ENCODE data around the gene ARID4B. TPM values are rescaled to one million over a fixed set of nuclear protein-coding genes. Genes with fewer than 3 reads are reported as not detected.

ARID4B gene
- total RNA-seq, 2 experiments from 2014 or later, result 38.8 to 41.9 TPM

DNA sequence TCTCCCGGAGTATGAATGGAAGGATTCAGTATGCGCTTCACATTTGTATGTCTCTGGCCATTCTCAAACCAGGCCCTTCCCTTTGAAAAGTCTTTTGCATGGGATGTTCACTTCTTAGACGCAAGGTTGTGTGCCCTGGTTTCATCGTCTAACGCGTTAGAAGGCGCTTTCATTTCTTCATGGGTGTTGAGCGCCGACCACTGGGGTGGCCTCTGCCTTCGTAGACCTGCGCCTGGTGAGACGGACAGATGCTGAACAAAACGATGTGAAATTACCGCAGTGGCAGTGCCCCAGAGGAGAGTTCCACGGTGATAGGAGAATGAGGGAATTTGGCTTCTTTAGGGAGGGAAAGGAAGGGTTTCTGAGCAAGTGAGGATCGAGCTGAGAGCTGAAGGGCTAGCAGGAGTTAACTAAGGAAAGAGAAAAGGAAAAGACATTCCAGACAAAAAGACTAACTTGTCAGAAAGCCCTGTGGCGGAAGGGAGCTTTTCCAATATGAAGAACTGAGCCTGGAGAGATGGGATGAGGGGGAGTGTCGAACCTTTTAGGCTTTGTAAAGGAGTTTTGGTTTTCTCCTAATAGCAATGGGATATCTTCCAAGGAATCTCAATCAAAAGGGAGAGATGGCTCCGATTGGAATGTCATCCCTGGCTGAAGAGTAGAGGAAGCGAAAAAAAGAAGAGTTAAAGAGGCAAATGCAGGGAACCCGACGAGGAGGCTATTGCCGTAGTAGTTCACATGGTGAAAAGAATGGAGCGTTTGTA lies 1.3 kb upstream of the ARID4B start:
- Mint-ChIP-seq H3K9me3 (no peaks in the 10 kb centered on the region), H3K27me3 (no peaks in the 10 kb centered on the region), H3K4me3 (no peak overlapping the region), H3K4me1 (ENCODE audit: low read depth) (peaks cover 45% of the 10 kb centered on the region), H3K27ac (no peak overlapping the region), H3K36me3 (ENCODE audit: low read depth) (peaks cover 20% of the 10 kb centered on the region)
- ChIA-PET POLR2A (interaction anchor here (0.6 to 2.8 kb wide), 5 partner anchors 13 to 471 kb away, joined by 3 to 15 read pairs (median 3); no protein-coding TSS in a partner anchor), CTCF (interaction anchor here (0.7 to 3.1 kb wide), 11 partner anchors 15 to 90 kb away, joined by 3 to 18 read pairs (median 4); no protein-coding TSS in a partner anchor)
- DNase-seq (peak; percentile 72), ATAC-seq (peak; percentile 11)
- no peak for TF ChIP-seq CTCF (IDR thresholded peaks at IDR 0.05)
- intact Hi-C loops (cut with micrococcal nuclease), result loop anchor here (2.0 to 5.0 kb wide), 4 partner anchors 37 to 201 kb away; partner anchors contain the start of gene TOMM20

DNA sequence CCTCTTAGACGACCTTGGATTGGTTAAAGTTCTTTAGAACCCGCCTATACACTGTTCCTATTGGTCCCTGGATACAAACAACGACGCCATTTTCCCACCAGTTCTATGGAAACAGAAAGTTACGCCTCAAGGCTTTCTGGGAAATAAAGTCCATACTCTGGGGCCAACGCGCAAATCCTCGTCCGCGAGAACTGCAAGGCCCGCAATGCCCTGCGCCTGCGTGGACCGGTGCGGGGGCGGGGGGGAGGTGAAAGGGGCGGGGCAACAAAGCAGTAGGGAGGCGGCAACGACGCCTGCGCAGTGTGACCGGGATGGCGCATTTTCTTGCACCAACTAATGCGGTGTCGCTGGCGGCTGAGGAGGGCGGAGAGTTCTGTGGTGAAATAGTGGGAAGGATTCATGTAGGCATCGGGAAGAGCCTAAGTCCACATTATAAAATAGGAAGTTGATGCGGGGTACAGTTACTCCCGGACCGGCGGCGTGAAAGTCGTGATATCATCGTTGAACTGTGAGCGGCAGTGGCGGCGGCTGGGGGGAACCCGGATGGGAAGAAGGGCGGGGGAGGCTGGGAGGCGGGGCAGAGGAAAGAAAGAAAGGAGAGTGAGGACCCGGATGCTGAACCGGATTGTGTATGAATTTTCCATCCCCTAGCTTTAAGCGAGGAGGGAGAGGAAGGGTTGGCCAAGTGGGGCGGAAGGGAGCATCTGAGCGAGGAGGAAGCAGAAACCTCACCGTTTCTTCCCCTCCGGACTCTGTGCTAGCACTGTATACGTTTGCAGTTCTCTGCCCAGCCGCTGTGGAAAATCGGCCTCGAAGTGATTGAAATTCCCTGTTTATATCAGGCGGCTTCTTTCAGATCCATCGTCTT lies 526 bp upstream of the ARID4B start, which contains the start of gene GGPS1:
GGPS1 (plus strand) TSS at position 300 of the 868 bp plus-strand sequence. CDS start 6,695 bp downstream, outside the sequence.
- H3K36me3 Mint-ChIP-seq (ENCODE audit: low read depth), result peaks cover 24% of the 10 kb centered on the region
- CTCF ChIA-PET, result interaction anchor here (1.0 to 3.1 kb wide), 7 partner anchors 53 to 89 kb away, joined by 3 to 18 read pairs (median 5); no protein-coding TSS in a partner anchor
- intact Hi-C loops (cut with micrococcal nuclease), result loop anchor here (2.0 to 5.0 kb wide), 4 partner anchors 36 to 200 kb away; partner anchors contain the start of gene TOMM20
- H3K4me3 Mint-ChIP-seq, result no peak within 1 kb of the TSS
- TF ChIP-seq CTCF (IDR thresholded peaks at IDR 0.05), result no peak
- H3K4me1 Mint-ChIP-seq (ENCODE audit: low read depth), result peaks cover 44% of the 10 kb centered on the region
- ATAC-seq (peak; percentile 82), DNase-seq (peak; percentile 99)
- POLR2A ChIA-PET, result interaction anchor here (0.7 to 2.8 kb wide), 6 partner anchors 13 to 541 kb away, joined by 3 to 15 read pairs (median 4); no protein-coding TSS in a partner anchor
- H3K27me3 Mint-ChIP-seq, result no peaks in the 10 kb centered on the region
- peak within 1 kb of the TSS; percentile 86 for H3K27ac Mint-ChIP-seq
- no peaks in the 10 kb centered on the region for H3K9me3 Mint-ChIP-seq

GRCh38 chr1:235326719-235327558 lies 1.0 kb downstream of the ARID4B start:
- H3K27ac Mint-ChIP-seq, result peak overlapping the region; percentile 94
- no peaks in the 10 kb centered on the region for H3K27me3 Mint-ChIP-seq
- peaks cover 46% of the 10 kb centered on the region for H3K4me1 Mint-ChIP-seq (ENCODE audit: low read depth)
- peak overlapping the region; percentile 98 for H3K4me3 Mint-ChIP-seq
- no peak for TF ChIP-seq CTCF (IDR thresholded peaks at IDR 0.05)
- intact Hi-C loops (cut with micrococcal nuclease), result loop anchor here (5.0 kb wide), 2 partner anchors 35 to 90 kb away; no protein-coding TSS in a partner anchor
- peaks cover 31% of the 10 kb centered on the region for H3K36me3 Mint-ChIP-seq (ENCODE audit: low read depth)
- DNase-seq, result peak; percentile 83
- peak; percentile 4 for ATAC-seq
- H3K9me3 Mint-ChIP-seq, result no peaks in the 10 kb centered on the region
- CTCF ChIA-PET, result interaction anchor here (1.0 to 2.1 kb wide), 3 partner anchors 13 to 90 kb away, joined by 3 to 5 read pairs (median 3); no protein-coding TSS in a partner anchor
- POLR2A ChIA-PET, result interaction anchor here (0.6 to 2.8 kb wide), 6 partner anchors 14 to 199 kb away, joined by 3 to 15 read pairs (median 4); no protein-coding TSS in a partner anchor

DNA sequence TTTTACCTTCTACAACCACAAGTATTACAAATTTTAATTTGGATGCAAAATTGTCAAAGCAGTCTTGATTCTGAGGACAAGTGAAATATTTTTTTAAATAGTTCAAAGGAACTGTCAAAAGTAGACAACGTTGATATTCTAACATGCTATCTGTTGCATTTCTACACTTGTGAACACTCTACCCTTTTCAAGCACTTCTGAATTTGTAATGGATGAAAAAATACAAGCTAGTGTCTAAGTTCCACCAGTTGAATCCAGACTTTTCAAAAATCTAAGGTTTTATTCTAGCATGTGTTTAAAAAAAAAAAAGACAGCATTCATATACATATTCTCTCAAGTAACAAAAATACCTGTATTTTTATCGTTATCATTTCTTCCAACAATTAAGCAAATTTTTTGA lies 2.1 kb downstream of the ARID4B start:
- no peaks in the 10 kb centered on the region for H3K9me3 Mint-ChIP-seq
- TF ChIP-seq CTCF (IDR thresholded peaks at IDR 0.05), result no peak
- no peaks in the 10 kb centered on the region for H3K27me3 Mint-ChIP-seq
- H3K4me1 Mint-ChIP-seq (ENCODE audit: low read depth), result peaks cover 45% of the 10 kb centered on the region
- CTCF ChIA-PET, result interaction anchor here (1.0 to 2.6 kb wide), 5 partner anchors 9 to 91 kb away, joined by 3 to 20 read pairs (median 5); no protein-coding TSS in a partner anchor
- H3K4me3 Mint-ChIP-seq, result peak overlapping the region; percentile 98
- H3K36me3 Mint-ChIP-seq (ENCODE audit: low read depth), result peaks cover 41% of the 10 kb centered on the region
- ATAC-seq, result no peak
- no peak for DNase-seq
- peak overlapping the region; percentile 94 for H3K27ac Mint-ChIP-seq
- POLR2A ChIA-PET, result interaction anchor here (1.0 to 2.5 kb wide), 5 partner anchors 12 to 165 kb away, joined by 3 to 14 read pairs (median 4); partner anchors contain the start of gene RBM34
- intact Hi-C loops (cut with micrococcal nuclease), result loop anchor here (5.0 kb wide), 2 partner anchors 34 to 91 kb away; no protein-coding TSS in a partner anchor

All from activated CD8-positive, alpha-beta T cell treated with anti-CD3 and anti-CD28 coated beads for 36 hours (primary cell).